ENCODE results near the gene ZNF429.

The ZNF429 gene

GRCh38 chr19:21590867-21591266, 85.5 kb downstream of the ZNF429 start:
- DNase-seq (ENCODE audit: low read depth): no peak

GRCh38 chr19:21593008-21593481, 87.6 kb downstream of the ZNF429 start:
- DNase-seq (ENCODE audit: low read depth): no peak

GRCh38 chr19:21593502-21593901, 88.1 kb downstream of the ZNF429 start:
- no peak for DNase-seq (ENCODE audit: low read depth)

GRCh38 chr19:21593934-21594820, 88.8 kb downstream of the ZNF429 start:
- DNase-seq (ENCODE audit: low read depth): peak; percentile 22

GRCh38 chr19:21595185-21595584, 89.8 kb downstream of the ZNF429 start:
- DNase-seq (ENCODE audit: low read depth): no peak

GRCh38 chr19:21602082-21602658, 96.8 kb downstream of the ZNF429 start:
- no peak for DNase-seq (ENCODE audit: low read depth)

- peak; percentile 20 for DNase-seq (ENCODE audit: low read depth)
These were observed 97.4 kb downstream of the ZNF429 start for GRCh38 chr19:21602659-21603430.

- no peak for DNase-seq (ENCODE audit: low read depth)
These were observed 98.2 kb downstream of the ZNF429 start for GRCh38 chr19:21603431-21604231.

GRCh38 chr19:21604351-21604926, 99.0 kb downstream of the ZNF429 start:
- peak; percentile 62 for DNase-seq (ENCODE audit: low read depth)
